Adipose tissue (tissue), 3 donors: ENCODE data around the gene SCUBE1. TPM values are rescaled to one million over a fixed set of nuclear protein-coding genes. Genes with fewer than 3 reads are reported as not detected.

ENCODE experiments used
- H3K27ac ChIP-seq: one replicate; pipeline ENCODE4 v1.5.1; 2013; ENCODE audit warnings: low read depth, low read length
- WGBS, 3 donors: extraction: QIAGEN DNeasy Blood & Tissue Kit; methylation state at CpG; one replicate each; pipeline ENCODE4 v1.1.7; 2013; 5-methylcytosine and 5-hydroxymethylcytosine counted together
- polyA plus RNA-seq, 3 donors: library from polyadenylated mRNA; stranded (reverse); fragments of 200-250 nt; gene quantifications; one replicate each; pipeline ENCODE4 v1.2.3, GENCODE V29; 2013
- donor health status: healthy with polysubstance abuse.
- donor health status: Bipolar disorder and iron deficiency.
- donor health status: healthy.

The SCUBE1 gene
- polyA plus RNA-seq, 3 donors = 0.03 to 0.79 (median 0.28) TPM

GRCh38 chr22:43333156-43333555 lies 10.0 kb downstream of the SCUBE1 start:
- WGBS, 3 donors = 69 to 89% (median 86%) methylated on average over 5 of the region's 5 CpGs
- H3K27ac ChIP-seq = no peak overlapping the region

GRCh38 chr22:43331698-43332097 lies 11.5 kb downstream of the SCUBE1 start:
- no peak overlapping the region for H3K27ac ChIP-seq
- 89 to 91% (median 91%) methylated on average over 9 of the region's 9 CpGs for WGBS, 3 donors

- WGBS, 3 donors = 40 to 56% (median 52%) methylated on average over 3 of the region's 3 CpGs
- no peak overlapping the region for H3K27ac ChIP-seq
Measured at GRCh38 chr22:43331069-43331451, 12.1 kb downstream of the SCUBE1 start.

- 71 to 86% (median 72%) methylated on average over 7 of the region's 7 CpGs for WGBS, 3 donors
- H3K27ac ChIP-seq = no peak overlapping the region
Measured at GRCh38 chr22:43330178-43331068, 12.7 kb downstream of the SCUBE1 start.

GRCh38 chr22:43329061-43329460 lies 14.1 kb downstream of the SCUBE1 start:
- H3K27ac ChIP-seq = no peak overlapping the region
- WGBS, 3 donors = 82 to 90% (median 86%) methylated on average over 7 of the region's 7 CpGs

- H3K27ac ChIP-seq = no peak overlapping the region
- WGBS, 3 donors = 25 to 78% (median 72%) methylated on average over 2 of the region's 2 CpGs
Measured at GRCh38 chr22:43327157-43327438, 16.1 kb downstream of the SCUBE1 start.

- WGBS, 3 donors = 49 to 71% (median 65%) methylated on average over 17 of the region's 17 CpGs
- H3K27ac ChIP-seq = no peak overlapping the region
Measured at GRCh38 chr22:43326331-43327156, 16.6 kb downstream of the SCUBE1 start.

GRCh38 chr22:43325176-43325575 lies 18.0 kb downstream of the SCUBE1 start:
- 88 to 92% (median 90%) methylated on average over 13 of the region's 13 CpGs for WGBS, 3 donors
- H3K27ac ChIP-seq = no peak overlapping the region

- WGBS, 3 donors = 70 to 80% (median 76%) methylated on average over 21 of the region's 21 CpGs
- H3K27ac ChIP-seq = no peak overlapping the region
Measured at GRCh38 chr22:43320943-43321900, 21.9 kb downstream of the SCUBE1 start.

- no peak overlapping the region for H3K27ac ChIP-seq
- 69 to 83% (median 79%) methylated on average over 10 of the region's 10 CpGs for WGBS, 3 donors
Measured at GRCh38 chr22:43319661-43320486, 23.3 kb downstream of the SCUBE1 start.

- 73 to 84% (median 73%) methylated on average over 9 of the region's 9 CpGs for WGBS, 3 donors
- H3K27ac ChIP-seq = no peak overlapping the region
Measured at GRCh38 chr22:43317239-43317638, 25.9 kb downstream of the SCUBE1 start.

- H3K27ac ChIP-seq = no peak overlapping the region
- WGBS, 3 donors = 53 to 84% (median 82%) methylated on average over 9 of the region's 9 CpGs
Measured at GRCh38 chr22:43315687-43316217, 27.4 kb downstream of the SCUBE1 start.

- 76 to 88% (median 82%) methylated on average over 5 of the region's 5 CpGs for WGBS, 3 donors
- H3K27ac ChIP-seq = no peak overlapping the region
Measured at GRCh38 chr22:43314611-43315010, 28.6 kb downstream of the SCUBE1 start.

GRCh38 chr22:43313890-43314474 lies 29.2 kb downstream of the SCUBE1 start:
- WGBS, 3 donors = 73 to 86% (median 83%) methylated on average over 7 of the region's 7 CpGs
- H3K27ac ChIP-seq = no peak overlapping the region

GRCh38 chr22:43313244-43313889 lies 29.8 kb downstream of the SCUBE1 start:
- WGBS, 3 donors = 54 to 82% (median 65%) methylated on average over 6 of the region's 6 CpGs
- no peak overlapping the region for H3K27ac ChIP-seq

GRCh38 chr22:43312608-43313007 lies 30.6 kb downstream of the SCUBE1 start:
- H3K27ac ChIP-seq = no peak overlapping the region
- WGBS, 3 donors = 85 to 92% (median 88%) methylated on average over 10 of the region's 10 CpGs

- no peak overlapping the region for H3K27ac ChIP-seq
- 85 to 96% (median 96%) methylated on average over 1 of the region's 1 CpG for WGBS, 3 donors
Measured at GRCh38 chr22:43310798-43311197, 32.4 kb downstream of the SCUBE1 start.
